IMR-90 (cell line): ENCODE measurements around the gene HECW1.

Experiments used
- CEBPB ChIP-seq: IDR thresholded peaks from 2 replicates; pipeline ENCODE4 v1.6.1; 2012; ENCODE audit warnings: low read depth, low read length, improper control_type of control experiment
- CTCF ChIP-seq: conservative IDR thresholded peaks from 2 replicates; pipeline ENCODE4 v1.5.1; 2012; ENCODE audit warnings: mild to moderate bottlenecking, low read depth, low read length, improper control_type of control experiment
- FOS ChIP-seq: fragments of 150-350 bp; IDR thresholded peaks from 2 replicates; pipeline ENCODE4 v1.6.1; 2016; ENCODE audit warnings: low read depth, low read length
- MAFK ChIP-seq: IDR thresholded peaks from 2 replicates; pipeline ENCODE4 v1.6.1; 2012; ENCODE audit warnings: low read depth, low read length, improper control_type of control experiment
- MXI1 ChIP-seq: IDR thresholded peaks from 2 replicates; pipeline ENCODE4 v1.6.1; 2012; ENCODE audit warnings: low read depth, mild to moderate bottlenecking, low read length, moderate library complexity, borderline replicate concordance
- NFE2L2 ChIP-seq: fragments of 150-350 bp; IDR thresholded peaks from 2 replicates; pipeline ENCODE4 v1.6.1; 2016; ENCODE audit warnings: low read depth, mild to moderate bottlenecking, low read length
- POLR2A ChIP-seq: IDR thresholded peaks from 2 replicates; pipeline ENCODE4 v1.6.1; 2012; ENCODE audit warnings: mild to moderate bottlenecking, low read depth, low read length
- RAD21 ChIP-seq: IDR thresholded peaks from 2 replicates; pipeline ENCODE4 v1.6.1; 2012; ENCODE audit warnings: low read length, improper control_type of control experiment
- RCOR1 ChIP-seq: IDR thresholded peaks from 2 replicates; pipeline ENCODE4 v1.6.1; 2012; ENCODE audit warnings: mild to moderate bottlenecking, low read length, improper control_type of control experiment; ENCODE audit not compliant: insufficient replicate concordance
- RFX5 ChIP-seq: IDR thresholded peaks from 2 replicates; pipeline ENCODE4 v1.8.0; 2012; ENCODE audit warnings: low read depth, mild to moderate bottlenecking, low read length, moderate library complexity
- SMC3 ChIP-seq: fragments of 150-350 bp; IDR thresholded peaks from 2 replicates; pipeline ENCODE4 v1.6.1; 2016; ENCODE audit warnings: low read depth, mild to moderate bottlenecking, antibody characterized with exemption, low read length, moderate library complexity
- USF2 ChIP-seq: fragments of 150-350 bp; IDR thresholded peaks from 2 replicates; pipeline ENCODE4 v1.6.1; 2017; ENCODE audit warnings: mild to moderate bottlenecking, antibody characterized with exemption, low read length, low read depth

GRCh38 chr7:43486634-43487033, 374.2 kb downstream of the HECW1 start:
- TF ChIP-seq POLR2A, result no peak
- TF ChIP-seq CTCF, result no peak
- TF ChIP-seq NFE2L2, result no peak
- TF ChIP-seq RFX5, result no peak
- no peak for TF ChIP-seq RAD21
- TF ChIP-seq USF2, result no peak
- TF ChIP-seq MAFK, result no peak
- no peak for TF ChIP-seq SMC3
- no peak for TF ChIP-seq FOS
- no peak for TF ChIP-seq MXI1
- TF ChIP-seq CEBPB, result no peak
- TF ChIP-seq RCOR1, result no peak
